OCI-LY3 (cell line): ENCODE results near the gene SOWAHD.

Source experiments
- H2AFZ ChIP-seq: fragments of 200-600, 300-600 bp; shearing (Covaris generic); 2 replicates; pipeline ENCODE4 v1.6.0; 2014; ENCODE audit warnings: antibody characterized with exemption, low read depth, low read length
- H3K27ac ChIP-seq: fragments of 200-600, 300-600 bp; sonication (generic); 2 replicates; pipeline ENCODE4 v1.5.1; 2014; ENCODE audit warnings: mild to moderate bottlenecking, low read length, moderate library complexity, mixed read lengths
- H3K27me3 ChIP-seq: fragments of 200-600, 300-600 bp; sonication (generic); 2 replicates; pipeline ENCODE4 v1.6.1; 2014; ENCODE audit warnings: low read depth, low read length, mixed read lengths
- H3K36me3 ChIP-seq: fragments of 200-600, 300-600 bp; sonication (generic); replicated peaks from 2 replicates; pipeline ENCODE3; 2014; ENCODE audit warnings: low read depth, low read length, mixed read lengths
- H3K4me1 ChIP-seq: fragments of 300-600, 200-600 bp; sonication (generic); 2 replicates; pipeline ENCODE4 v1.6.1; 2014; ENCODE audit warnings: low read length, mixed read lengths
- H3K4me2 ChIP-seq: fragments of 200-600, 300-600 bp; sonication (generic); 2 replicates; pipeline ENCODE4 v1.6.1; 2014; ENCODE audit warnings: low read length, mixed read lengths
- H3K4me3 ChIP-seq: fragments of 300-600, 200-600 bp; sonication (generic); 2 replicates; pipeline ENCODE4 v1.5.1; 2014; ENCODE audit warnings: antibody characterized with exemption, mild to moderate bottlenecking, low read length, moderate library complexity
- H3K79me2 ChIP-seq: fragments of 300-600, 200-600 bp; shearing (Covaris generic); 2 replicates; pipeline ENCODE4 v1.6.1; 2014; ENCODE audit warnings: mild to moderate bottlenecking, low read length, mixed read lengths
- H3K9ac ChIP-seq: fragments of 300-600, 200-600 bp; shearing (Covaris generic); 2 replicates; pipeline ENCODE4 v1.6.0; 2014; ENCODE audit warnings: mild to moderate bottlenecking, low read length, moderate library complexity
- H3K9me3 ChIP-seq: fragments of 200-600, 300-600 bp; shearing (Covaris generic); 2 replicates; pipeline ENCODE4 v1.6.1; 2014; ENCODE audit warnings: low read length, mixed read lengths; ENCODE audit not compliant: insufficient read depth
- H4K20me1 ChIP-seq: fragments of 200-600, 300-600 bp; sonication (generic); 2 replicates; pipeline ENCODE4 v1.6.1; 2016; ENCODE audit warnings: low read length, mixed read lengths; ENCODE audit not compliant: insufficient read depth
- EZH2phosphoT487 ChIP-seq: fragments of 200-600 bp; shearing (Covaris generic); IDR thresholded peaks from 2 replicates; pipeline ENCODE4 v1.6.1; 2018; ENCODE audit warnings: antibody characterized with exemption, mixed run types, low read depth
- TF ChIP-seq, protein P1 (sequence below): fragments of 200-600, 300-600 bp; sonication (generic); IDR thresholded peaks from 2 replicates; pipeline ENCODE4 v1.5.1; 2014; ENCODE audit warnings: antibody characterized with exemption, low read length, low read depth

SOWAHD gene

DNA sequence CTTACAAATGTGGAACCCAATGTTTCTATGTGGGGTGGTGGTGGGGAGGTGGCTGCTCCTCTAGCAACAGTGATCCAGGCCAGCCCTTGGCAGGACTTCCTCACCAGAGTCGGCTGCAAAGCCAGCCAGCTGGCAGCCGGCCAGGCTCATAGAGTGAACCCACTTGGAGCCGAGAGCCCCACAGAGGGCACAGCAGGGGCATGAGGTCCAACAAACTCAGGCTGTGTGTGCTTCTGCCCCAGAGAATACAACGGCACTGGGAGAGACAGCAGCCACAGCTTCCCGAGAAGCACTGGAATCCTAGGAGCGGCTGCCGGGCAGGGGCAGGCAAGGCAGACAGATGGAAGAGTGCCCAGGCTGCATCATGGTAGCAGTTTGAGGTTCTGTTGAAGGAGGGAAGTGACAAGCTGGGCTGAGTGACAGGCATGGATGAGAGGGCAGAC lies 23.5 kb upstream of the SOWAHD start:
- Histone ChIP-seq H3K4me3 (no peak overlapping the region), H2AFZ (no peak overlapping the region), H3K4me1 (no peaks in the 10 kb centered on the region), H3K27ac (no peak overlapping the region), H4K20me1 (no peaks in the 10 kb centered on the region), H3K9ac (no peak overlapping the region), H3K27me3 (no peaks in the 10 kb centered on the region; the same call in 1 of the 2 replicates), H3K4me2 (no peak overlapping the region), H3K36me3 (no peaks in the 10 kb centered on the region), H3K79me2 (no peaks in the 10 kb centered on the region), H3K9me3 (no peaks in the 10 kb centered on the region)
- TF ChIP-seq, protein P1, sequence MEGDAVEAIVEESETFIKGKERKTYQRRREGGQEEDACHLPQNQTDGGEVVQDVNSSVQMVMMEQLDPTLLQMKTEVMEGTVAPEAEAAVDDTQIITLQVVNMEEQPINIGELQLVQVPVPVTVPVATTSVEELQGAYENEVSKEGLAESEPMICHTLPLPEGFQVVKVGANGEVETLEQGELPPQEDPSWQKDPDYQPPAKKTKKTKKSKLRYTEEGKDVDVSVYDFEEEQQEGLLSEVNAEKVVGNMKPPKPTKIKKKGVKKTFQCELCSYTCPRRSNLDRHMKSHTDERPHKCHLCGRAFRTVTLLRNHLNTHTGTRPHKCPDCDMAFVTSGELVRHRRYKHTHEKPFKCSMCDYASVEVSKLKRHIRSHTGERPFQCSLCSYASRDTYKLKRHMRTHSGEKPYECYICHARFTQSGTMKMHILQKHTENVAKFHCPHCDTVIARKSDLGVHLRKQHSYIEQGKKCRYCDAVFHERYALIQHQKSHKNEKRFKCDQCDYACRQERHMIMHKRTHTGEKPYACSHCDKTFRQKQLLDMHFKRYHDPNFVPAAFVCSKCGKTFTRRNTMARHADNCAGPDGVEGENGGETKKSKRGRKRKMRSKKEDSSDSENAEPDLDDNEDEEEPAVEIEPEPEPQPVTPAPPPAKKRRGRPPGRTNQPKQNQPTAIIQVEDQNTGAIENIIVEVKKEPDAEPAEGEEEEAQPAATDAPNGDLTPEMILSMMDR: no peak
- no peak for TF ChIP-seq EZH2phosphoT487

DNA sequence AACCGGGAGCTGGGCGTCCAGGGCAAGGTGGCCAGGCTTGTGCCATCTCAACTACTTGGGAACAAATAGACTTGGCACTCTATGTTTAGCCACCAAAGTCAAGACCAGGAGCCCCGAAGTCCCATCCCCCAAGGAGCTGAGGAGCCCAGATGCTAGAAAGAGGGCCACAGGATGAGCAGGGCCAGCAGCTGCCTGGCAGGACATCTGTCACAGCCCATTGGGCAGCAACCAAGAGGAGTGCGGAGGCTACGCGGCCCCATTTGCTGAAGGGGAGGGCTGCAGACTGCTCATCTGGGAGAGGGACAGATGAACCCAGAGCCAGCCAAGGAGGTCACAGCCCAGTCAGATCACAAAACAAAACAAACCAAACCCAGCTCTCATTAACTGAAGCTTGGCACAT lies 22.9 kb upstream of the SOWAHD start:
- H4K20me1 ChIP-seq: no peaks in the 10 kb centered on the region
- no peak overlapping the region for H3K9ac ChIP-seq
- no peaks in the 10 kb centered on the region; the same call in 1 of the 2 replicates for H3K27me3 ChIP-seq
- H3K79me2 ChIP-seq: no peaks in the 10 kb centered on the region
- no peak overlapping the region for H2AFZ ChIP-seq
- no peak overlapping the region for H3K4me3 ChIP-seq
- H3K27ac ChIP-seq: no peak overlapping the region
- H3K4me2 ChIP-seq: no peak overlapping the region
- H3K9me3 ChIP-seq: no peaks in the 10 kb centered on the region
- no peaks in the 10 kb centered on the region for H3K36me3 ChIP-seq
- no peaks in the 10 kb centered on the region for H3K4me1 ChIP-seq
- TF ChIP-seq, protein P1: no peak
- no peak for TF ChIP-seq EZH2phosphoT487

DNA sequence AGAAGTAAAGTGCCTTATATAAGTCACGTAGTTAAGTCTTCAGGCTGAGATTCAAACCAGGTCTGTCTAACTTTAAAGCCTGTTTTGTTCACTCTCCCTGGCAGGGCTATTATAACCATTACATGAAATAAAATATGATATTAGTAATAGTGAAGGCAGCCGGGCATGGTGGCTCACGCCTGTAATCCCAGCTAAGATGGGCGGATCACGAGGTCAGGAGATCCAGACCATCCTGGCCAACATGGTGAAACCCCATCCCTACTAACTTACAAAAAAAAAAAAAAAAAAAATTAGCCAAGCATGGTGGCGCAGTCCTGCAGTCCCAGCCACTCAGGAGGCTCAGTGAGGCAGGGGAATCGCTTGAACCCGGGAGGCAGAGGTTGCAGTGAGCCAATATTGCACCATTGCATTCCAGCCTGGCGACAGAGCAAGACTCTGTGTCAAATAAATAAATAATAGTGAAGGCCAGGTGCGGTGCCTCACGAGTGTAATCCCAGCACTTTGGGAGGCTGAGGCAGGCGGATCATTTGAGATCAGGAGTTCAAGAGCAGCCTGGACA lies 22.1 kb upstream of the SOWAHD start:
- Histone ChIP-seq H3K4me1 (no peaks in the 10 kb centered on the region), H3K27ac (no peak overlapping the region), H3K9me3 (no peaks in the 10 kb centered on the region), H2AFZ (no peak overlapping the region), H4K20me1 (no peaks in the 10 kb centered on the region), H3K9ac (no peak overlapping the region), H3K79me2 (no peaks in the 10 kb centered on the region), H3K36me3 (no peaks in the 10 kb centered on the region), H3K27me3 (no peaks in the 10 kb centered on the region), H3K4me3 (no peak overlapping the region), H3K4me2 (no peak overlapping the region)
- TF ChIP-seq, protein P1: no peak
- no peak for TF ChIP-seq EZH2phosphoT487

DNA sequence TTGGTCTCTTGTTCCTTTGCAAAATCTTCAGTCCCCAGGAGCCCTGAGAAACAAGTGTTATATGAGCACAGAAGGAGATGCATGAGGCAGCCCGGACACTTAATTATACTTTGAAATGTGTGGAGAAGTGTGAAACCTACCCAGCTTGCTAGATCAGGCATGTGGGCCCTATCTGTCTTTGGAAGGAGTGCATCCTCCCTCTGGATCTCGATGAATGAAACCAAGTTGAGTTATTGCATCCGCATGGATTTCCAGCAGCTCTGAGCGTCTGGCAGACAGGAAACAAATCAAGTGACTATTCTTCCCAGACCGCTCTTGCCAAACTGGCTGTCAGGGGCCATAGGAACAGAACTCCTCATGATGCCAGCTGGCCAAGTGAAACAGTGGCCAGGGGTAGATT lies 19.6 kb upstream of the SOWAHD start:
- H3K4me1 ChIP-seq: no peaks in the 10 kb centered on the region
- no peaks in the 10 kb centered on the region for H3K9me3 ChIP-seq
- no peaks in the 10 kb centered on the region for H3K36me3 ChIP-seq
- no peaks in the 10 kb centered on the region for H3K79me2 ChIP-seq
- TF ChIP-seq EZH2phosphoT487: no peak
- TF ChIP-seq, protein P1: no peak
- no peaks in the 10 kb centered on the region for H3K27me3 ChIP-seq
- no peak overlapping the region for H3K4me2 ChIP-seq
- no peak overlapping the region for H3K27ac ChIP-seq
- no peaks in the 10 kb centered on the region for H4K20me1 ChIP-seq
- no peak overlapping the region for H3K4me3 ChIP-seq
- H2AFZ ChIP-seq: no peak overlapping the region
- H3K9ac ChIP-seq: no peak overlapping the region
